Activated CD4-positive, alpha-beta T cell treated with anti-CD3 and anti-CD28 coated beads, Interleukin-2, amount 10 ng/mL, durations not matched to agents 7 days and 5 days (primary cell): ENCODE data around the gene DOCK11. TPM values are rescaled to one million over a fixed set of nuclear protein-coding genes. Genes with fewer than 3 reads are reported as not detected.

Experiments
- CTCF ChIA-PET: fragments of 350-600 bp; sonication (Branson Sonifier 250); formaldehyde crosslinking; loops from one replicate; lab custom pipeline; 2021; ENCODE audit warnings: antibody characterized with exemption; lab: Charles Lee
- POLR2A ChIA-PET: fragments of 350-600 bp; sonication (Branson Sonifier 250); formaldehyde crosslinking; loops from one replicate; lab custom pipeline; 2021; ENCODE audit warnings: antibody characterized with exemption; lab: Charles Lee
- DNase-seq: peaks from one replicate; pipeline ENCODE4 v3.0.0-alpha.2; 2020
- H3K27ac Mint-ChIP-seq: one replicate; pipeline ENCODE4 v1.8.0; 2021; ENCODE audit warnings: mild to moderate bottlenecking, moderate library complexity, mixed read lengths
- H3K27me3 Mint-ChIP-seq: one replicate; pipeline ENCODE4 v1.8.0; 2021; ENCODE audit warnings: mixed read lengths
- H3K36me3 Mint-ChIP-seq: one replicate; pipeline ENCODE4 v1.8.0; 2021; ENCODE audit warnings: low read depth, mixed read lengths
- H3K4me1 Mint-ChIP-seq: one replicate; pipeline ENCODE4 v1.8.0; 2021; ENCODE audit warnings: mixed read lengths
- H3K4me3 Mint-ChIP-seq: one replicate; pipeline ENCODE4 v1.8.0; 2021; ENCODE audit warnings: mild to moderate bottlenecking, moderate library complexity, mixed read lengths
- H3K9me3 Mint-ChIP-seq: one replicate; pipeline ENCODE4 v1.8.0; 2021; ENCODE audit warnings: mixed read lengths
- total RNA-seq, 2 experiments: library from RNA; stranded (reverse); gene quantifications; one replicate each; pipeline ENCODE4 v1.2.3, GENCODE V29; 2021

The DOCK11 gene
- total RNA-seq, 2 experiments from 2014 or later, result 76.6 to 77.8 TPM

DNA sequence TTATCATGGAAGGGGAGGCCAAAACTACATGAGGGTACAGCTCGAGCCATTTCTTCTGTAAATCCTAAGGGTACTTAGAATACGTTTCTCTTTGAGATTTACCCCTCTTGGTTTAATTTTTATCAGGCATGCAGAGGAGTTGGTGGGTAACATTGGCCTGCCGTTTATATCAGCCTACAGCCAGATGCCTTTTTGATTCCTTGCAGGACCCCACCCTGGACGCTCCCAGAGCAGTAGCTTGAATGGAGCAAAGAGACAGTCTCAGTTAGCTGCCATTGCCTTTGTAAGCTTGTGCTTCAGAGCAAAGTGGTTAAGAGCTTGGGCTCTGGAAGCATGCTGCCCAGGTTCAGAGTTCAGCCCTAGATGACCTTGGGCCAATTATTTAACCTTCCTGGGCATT lies 9.0 kb downstream of the DOCK11 start:
- Mint-ChIP-seq H3K27me3 (no peaks in the 10 kb centered on the region), H3K27ac (peak overlapping the region; percentile 84), H3K4me3 (no peak overlapping the region), H3K36me3 (peaks cover 22% of the 10 kb centered on the region), H3K4me1 (peaks cover 41% of the 10 kb centered on the region), H3K9me3 (no peaks in the 10 kb centered on the region)
- ChIA-PET CTCF (interaction anchor here (0.5 kb wide), 1 partner anchor 62 kb away, joined by 3 read pairs; no protein-coding TSS in a partner anchor), POLR2A (no interaction called here)
- no peak for DNase-seq

DNA sequence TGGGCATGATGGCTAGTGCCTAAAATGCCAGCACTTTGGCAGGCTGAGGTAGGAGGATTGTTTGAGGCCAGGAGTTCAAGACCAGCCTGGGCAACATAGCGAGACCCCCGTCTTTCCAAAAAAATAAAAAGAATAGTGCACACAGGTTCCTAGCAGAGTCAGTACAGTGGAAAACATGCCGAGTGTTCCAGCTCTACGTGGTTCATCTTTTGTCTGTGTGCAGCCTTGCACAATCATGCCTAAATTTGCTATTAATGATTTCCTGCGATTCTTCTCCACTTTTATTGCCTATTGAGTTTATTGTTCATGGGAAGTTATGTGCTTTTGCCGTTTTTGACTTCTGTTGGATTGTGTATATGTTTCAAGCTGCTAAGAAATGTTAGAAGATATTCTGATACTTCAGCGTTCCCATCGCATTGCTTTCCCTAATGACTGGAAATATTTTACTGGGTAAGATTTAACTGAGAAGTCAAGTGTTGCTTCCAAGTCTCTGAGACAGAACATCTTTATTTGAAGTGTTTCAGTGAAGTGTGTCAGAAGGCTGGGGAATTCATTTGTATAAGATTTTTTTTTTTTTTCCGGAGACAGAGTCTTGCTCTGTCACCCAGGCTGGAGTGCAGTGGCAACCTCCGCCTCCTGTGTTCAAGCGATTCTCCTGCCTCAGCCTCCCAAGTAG lies 11.3 kb downstream of the DOCK11 start:
- CTCF ChIA-PET, result no interaction called here
- Mint-ChIP-seq H3K27ac (no peak overlapping the region), H3K27me3 (no peaks in the 10 kb centered on the region), H3K4me3 (no peak overlapping the region), H3K9me3 (no peaks in the 10 kb centered on the region), H3K36me3 (peaks cover 38% of the 10 kb centered on the region), H3K4me1 (peaks cover 45% of the 10 kb centered on the region)
- no peak for DNase-seq
- POLR2A ChIA-PET, result no interaction called here

DNA sequence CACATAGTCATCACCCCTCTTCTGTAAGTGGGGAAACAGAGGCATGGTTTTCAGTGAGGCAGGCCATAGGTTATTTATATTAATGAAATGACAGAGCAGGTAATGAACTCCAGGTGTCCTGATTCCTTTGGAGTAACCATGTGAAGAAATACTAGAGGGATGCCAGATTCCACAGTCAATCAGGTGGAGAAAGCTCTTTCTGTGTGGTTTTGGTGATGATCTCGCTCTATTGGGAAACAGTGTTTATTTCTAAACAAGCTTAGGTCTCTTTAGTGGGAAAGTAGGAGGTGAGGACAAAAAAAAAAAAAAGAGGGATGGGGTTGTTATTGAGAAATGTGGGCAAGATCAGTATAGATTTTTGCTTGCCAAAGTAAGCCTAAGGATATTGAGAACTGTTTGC lies 12.2 kb downstream of the DOCK11 start:
- ChIA-PET CTCF (interaction anchor here (0.6 to 1.0 kb wide), 2 partner anchors 15 to 147 kb away, joined by 3 read pairs; no protein-coding TSS in a partner anchor), POLR2A (no interaction called here)
- Mint-ChIP-seq H3K4me3 (no peak overlapping the region), H3K36me3 (peaks cover 35% of the 10 kb centered on the region), H3K27me3 (no peaks in the 10 kb centered on the region), H3K4me1 (peaks cover 40% of the 10 kb centered on the region), H3K27ac (no peak overlapping the region), H3K9me3 (no peaks in the 10 kb centered on the region)
- no peak for DNase-seq

DNA sequence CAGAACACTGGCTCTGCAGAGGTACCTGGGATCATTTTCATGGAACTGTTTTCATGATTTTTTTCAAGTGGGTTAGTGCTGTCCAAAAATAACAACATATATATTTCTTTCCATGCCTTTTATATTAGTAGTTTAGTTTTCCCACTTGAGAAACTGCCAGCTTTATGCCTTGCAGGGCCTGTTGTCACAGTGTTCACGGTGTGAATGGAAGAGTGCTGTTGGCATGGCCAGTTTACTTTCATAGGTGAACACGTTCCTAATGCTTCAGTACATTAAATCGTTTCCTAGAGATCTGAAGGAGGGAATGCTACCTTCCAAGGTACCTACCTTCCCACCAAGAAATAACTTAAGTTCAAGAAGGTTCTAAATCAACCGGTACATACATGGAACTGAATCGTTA lies 12.6 kb downstream of the DOCK11 start:
- peaks cover 37% of the 10 kb centered on the region for H3K36me3 Mint-ChIP-seq

DNA sequence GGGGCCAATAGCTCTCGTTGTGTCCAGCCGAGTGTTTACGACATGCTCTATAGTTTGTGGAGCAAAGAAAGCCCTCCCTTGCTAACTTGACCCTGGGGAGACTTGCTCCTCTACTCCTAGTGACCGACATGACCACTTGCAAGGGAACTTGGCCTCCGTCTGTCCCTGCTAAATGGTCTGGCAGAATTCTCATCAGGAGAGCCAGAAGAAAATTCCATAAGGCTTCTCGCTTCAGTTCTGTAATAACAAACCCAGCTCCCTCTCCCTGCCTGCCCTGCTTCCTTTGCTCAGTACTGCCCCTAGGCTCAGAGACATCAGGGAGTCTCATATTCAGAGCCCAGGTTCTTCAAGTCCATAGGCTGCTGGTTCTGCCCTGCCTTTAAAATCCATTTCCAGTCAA lies 13.0 kb downstream of the DOCK11 start:
- POLR2A ChIA-PET, result no interaction called here
- Mint-ChIP-seq H3K4me1 (peaks cover 34% of the 10 kb centered on the region), H3K27ac (no peak overlapping the region), H3K27me3 (no peaks in the 10 kb centered on the region), H3K4me3 (no peak overlapping the region), H3K9me3 (no peaks in the 10 kb centered on the region), H3K36me3 (peaks cover 37% of the 10 kb centered on the region)
- CTCF ChIA-PET, result interaction anchor here (1.0 to 1.6 kb wide), 2 partner anchors 10 to 148 kb away, joined by 3 read pairs; no protein-coding TSS in a partner anchor
- no peak for DNase-seq

More for the DNA sequence above, 12.6 kb downstream of the DOCK11 start:
- Mint-ChIP-seq H3K4me1 (peaks cover 38% of the 10 kb centered on the region), H3K9me3 (no peaks in the 10 kb centered on the region), H3K27me3 (no peaks in the 10 kb centered on the region), H3K4me3 (no peak overlapping the region), H3K27ac (no peak overlapping the region)
- DNase-seq, result no peak
- ChIA-PET POLR2A (no interaction called here), CTCF (interaction anchor here (1.0 to 1.6 kb wide), 2 partner anchors 9 to 147 kb away, joined by 3 read pairs; no protein-coding TSS in a partner anchor)

DNA sequence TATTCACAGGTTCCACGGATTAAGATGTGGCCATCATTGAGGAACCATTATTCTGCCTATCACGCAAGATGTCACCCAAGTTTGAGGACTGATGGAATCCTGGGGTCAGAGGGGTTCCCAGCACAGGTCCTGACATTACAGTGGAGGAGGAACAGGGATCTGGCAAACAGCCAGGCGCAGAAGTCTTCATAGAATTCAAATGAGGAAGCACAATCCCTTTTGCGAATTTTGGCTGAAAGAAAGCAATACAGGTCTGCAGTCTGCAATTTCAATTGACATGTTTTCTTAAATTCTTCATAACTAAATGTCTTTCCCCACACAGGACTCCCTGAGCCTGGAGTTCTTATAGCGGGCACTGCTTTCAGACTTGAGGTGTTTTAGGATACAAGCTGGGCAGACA lies 14.5 kb downstream of the DOCK11 start:
- Mint-ChIP-seq H3K4me1 (peaks cover 33% of the 10 kb centered on the region), H3K27ac (peak overlapping the region; percentile 13), H3K27me3 (no peaks in the 10 kb centered on the region), H3K4me3 (no peak overlapping the region), H3K36me3 (peaks cover 49% of the 10 kb centered on the region), H3K9me3 (peaks cover 2% of the 10 kb centered on the region)
- CTCF ChIA-PET, result interaction anchor here (1.6 kb wide), 1 partner anchor 11 kb away, joined by 3 read pairs; no protein-coding TSS in a partner anchor
- DNase-seq, result no peak
- POLR2A ChIA-PET, result no interaction called here

DNA sequence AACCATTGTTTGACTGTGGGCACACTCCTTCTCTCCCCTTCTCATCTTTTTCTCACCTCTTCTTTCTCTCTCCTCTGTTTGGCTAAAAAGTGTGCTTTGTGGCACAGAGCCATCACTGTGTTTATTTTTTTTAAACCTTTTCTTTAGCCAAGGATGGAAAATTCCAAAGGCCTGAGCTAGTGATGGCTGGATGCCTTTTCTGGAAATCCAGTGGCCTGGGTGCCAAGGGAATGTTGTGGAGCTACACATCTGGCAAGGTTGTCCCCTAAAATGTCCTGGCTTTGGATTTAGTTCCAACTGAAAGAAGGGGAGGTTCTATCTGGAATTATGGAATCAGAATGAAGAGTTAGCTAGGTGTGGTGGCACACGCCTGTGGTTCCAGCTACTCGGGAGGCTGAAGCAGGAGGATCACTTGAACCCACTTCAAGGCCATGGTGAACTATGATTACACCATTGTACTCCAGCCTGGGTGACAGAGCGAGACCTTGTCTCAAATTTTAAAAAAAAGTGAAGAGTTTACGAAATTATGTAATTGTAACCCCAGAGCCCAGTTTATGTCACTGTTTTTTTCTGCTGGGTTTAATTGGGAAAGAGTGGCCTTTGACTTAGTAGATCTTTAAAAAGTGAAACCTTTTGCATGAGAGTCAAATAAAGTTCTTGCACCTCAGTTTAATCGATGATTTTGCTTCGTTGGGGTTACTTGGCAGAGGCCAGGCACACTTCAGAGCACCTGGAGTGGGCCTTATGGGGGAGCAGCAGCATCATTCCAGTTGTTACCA lies 17.7 kb downstream of the DOCK11 start:
- Mint-ChIP-seq H3K9me3 (peaks cover 2% of the 10 kb centered on the region), H3K4me3 (no peak overlapping the region), H3K36me3 (peaks cover 49% of the 10 kb centered on the region), H3K27me3 (no peaks in the 10 kb centered on the region), H3K4me1 (peaks cover 28% of the 10 kb centered on the region), H3K27ac (no peak overlapping the region)
- CTCF ChIA-PET, result no interaction called here
- no peak for DNase-seq
- POLR2A ChIA-PET, result no interaction called here

DNA sequence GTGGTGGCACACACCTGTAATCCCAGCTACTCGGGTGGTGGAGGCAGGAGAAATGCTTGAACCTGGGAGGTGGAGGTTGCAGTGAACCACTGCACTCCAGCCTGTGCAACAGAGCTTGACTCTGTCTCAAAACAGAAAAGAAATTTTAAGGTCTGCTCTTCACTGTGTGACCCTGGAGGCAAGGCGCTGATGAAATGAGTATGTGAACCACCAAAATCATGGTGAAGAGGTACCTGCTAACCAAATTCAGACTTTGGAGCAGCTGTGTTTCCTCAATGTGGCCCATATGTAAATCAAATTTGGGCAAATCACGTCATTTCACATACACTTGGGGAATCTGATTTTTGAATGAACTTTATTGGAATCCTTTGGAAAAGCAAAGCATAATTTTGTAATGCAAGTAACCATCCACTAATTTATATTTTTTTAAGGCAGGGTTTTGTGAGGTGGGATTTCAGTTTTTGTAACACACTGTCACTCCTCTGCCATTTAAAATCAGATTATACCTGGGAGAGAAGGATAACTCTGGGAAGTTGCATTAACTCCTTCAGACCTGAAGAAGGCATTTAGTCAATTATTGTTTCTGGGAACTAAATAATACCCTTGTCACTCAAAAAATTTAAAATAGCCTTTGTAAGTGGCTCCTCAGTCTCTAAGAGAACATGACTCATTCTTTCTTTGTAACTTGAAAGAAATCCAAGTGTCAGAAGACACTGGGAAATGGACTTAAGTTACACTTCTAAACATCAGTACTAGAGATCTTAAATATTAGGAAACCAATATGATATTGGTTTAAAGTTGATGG lies 24.0 kb downstream of the DOCK11 start:
- ChIA-PET CTCF (interaction anchor here (0.8 kb wide), 1 partner anchor 9 kb away, joined by 3 read pairs; no protein-coding TSS in a partner anchor), POLR2A (no interaction called here)
- peaks cover 23% of the 10 kb centered on the region for H3K36me3 Mint-ChIP-seq
- peaks cover 57% of the 10 kb centered on the region for H3K4me1 Mint-ChIP-seq
- H3K27ac Mint-ChIP-seq, result no peak overlapping the region
- H3K9me3 Mint-ChIP-seq, result no peaks in the 10 kb centered on the region
- no peak overlapping the region for H3K4me3 Mint-ChIP-seq
- H3K27me3 Mint-ChIP-seq, result no peaks in the 10 kb centered on the region
- DNase-seq, result no peak

DNA sequence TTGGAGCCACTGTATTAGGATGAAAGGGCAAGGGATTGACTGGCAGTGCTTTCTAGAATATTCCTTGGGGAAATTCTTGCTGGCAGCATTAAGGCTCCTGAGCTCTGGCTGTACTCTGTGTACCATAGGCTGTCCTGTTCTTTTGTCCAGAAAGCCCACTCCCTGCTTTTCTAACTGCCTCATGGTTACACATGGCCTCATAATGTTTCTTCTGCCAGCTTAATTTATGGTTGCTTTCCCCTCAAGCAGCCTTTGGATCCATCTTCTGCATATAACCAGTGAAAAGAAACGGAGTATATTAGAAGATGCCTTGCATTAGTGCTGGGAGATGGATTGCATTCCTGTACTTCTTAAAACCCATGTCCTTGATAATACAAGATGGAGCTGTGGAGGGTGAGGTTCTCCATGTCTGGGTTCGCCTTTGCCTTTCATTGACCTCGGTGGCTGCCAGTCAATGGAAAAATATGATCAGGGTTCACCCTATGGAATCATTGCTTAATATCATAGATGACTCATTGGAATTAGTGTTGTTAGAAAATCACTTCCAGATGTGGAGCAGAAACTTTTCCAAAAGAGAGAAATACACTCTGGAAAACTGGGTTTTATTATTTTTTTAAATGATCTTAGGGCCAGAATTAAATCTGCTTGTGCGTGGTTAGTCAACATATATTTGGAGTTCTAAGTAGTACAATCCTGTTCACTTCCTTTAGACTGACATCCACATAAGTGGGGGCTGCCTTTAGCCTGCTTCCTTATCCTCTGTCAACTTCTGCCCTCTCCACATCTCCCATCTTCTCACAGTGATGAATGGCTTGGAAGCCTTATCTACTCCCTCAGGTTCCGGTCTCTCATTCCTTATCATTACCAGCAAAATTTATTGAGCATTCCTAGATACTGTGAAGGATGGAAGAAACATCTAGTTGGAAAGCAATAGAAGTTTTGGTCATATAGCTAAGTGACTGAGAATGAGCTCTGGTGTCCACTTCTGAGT lies 24.9 kb downstream of the DOCK11 start:
- Mint-ChIP-seq H3K9me3 (no peaks in the 10 kb centered on the region), H3K27me3 (no peaks in the 10 kb centered on the region), H3K36me3 (peaks cover 18% of the 10 kb centered on the region), H3K4me3 (no peak overlapping the region), H3K27ac (no peak overlapping the region), H3K4me1 (peaks cover 60% of the 10 kb centered on the region)
- DNase-seq, result no peak
- ChIA-PET CTCF (no interaction called here), POLR2A (no interaction called here)

DNA sequence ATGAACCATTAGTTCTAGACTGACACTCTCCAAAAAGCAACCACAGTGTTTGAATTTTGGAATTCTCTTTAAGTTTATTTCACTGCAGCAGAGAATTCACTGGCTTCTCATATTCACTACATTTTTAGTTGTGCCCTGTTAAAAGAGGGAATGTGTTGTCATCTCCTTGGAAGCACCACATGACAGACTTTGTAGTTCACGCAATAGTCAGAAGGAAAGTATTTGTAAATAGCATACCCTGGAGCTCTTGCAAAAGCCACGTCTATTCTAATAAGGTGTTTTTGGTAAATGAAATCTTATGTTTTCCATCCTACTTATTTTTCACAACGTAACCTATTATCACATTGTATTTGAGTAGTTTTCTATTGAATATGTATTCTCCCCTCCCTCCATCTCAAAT lies 25.8 kb downstream of the DOCK11 start:
- peaks cover 68% of the 10 kb centered on the region for H3K4me1 Mint-ChIP-seq
- H3K4me3 Mint-ChIP-seq, result no peak overlapping the region
- no peaks in the 10 kb centered on the region for H3K27me3 Mint-ChIP-seq
- no peak overlapping the region for H3K27ac Mint-ChIP-seq
- H3K36me3 Mint-ChIP-seq, result peaks cover 18% of the 10 kb centered on the region
- ChIA-PET CTCF (no interaction called here), POLR2A (no interaction called here)
- no peak for DNase-seq
- no peaks in the 10 kb centered on the region for H3K9me3 Mint-ChIP-seq

DNA sequence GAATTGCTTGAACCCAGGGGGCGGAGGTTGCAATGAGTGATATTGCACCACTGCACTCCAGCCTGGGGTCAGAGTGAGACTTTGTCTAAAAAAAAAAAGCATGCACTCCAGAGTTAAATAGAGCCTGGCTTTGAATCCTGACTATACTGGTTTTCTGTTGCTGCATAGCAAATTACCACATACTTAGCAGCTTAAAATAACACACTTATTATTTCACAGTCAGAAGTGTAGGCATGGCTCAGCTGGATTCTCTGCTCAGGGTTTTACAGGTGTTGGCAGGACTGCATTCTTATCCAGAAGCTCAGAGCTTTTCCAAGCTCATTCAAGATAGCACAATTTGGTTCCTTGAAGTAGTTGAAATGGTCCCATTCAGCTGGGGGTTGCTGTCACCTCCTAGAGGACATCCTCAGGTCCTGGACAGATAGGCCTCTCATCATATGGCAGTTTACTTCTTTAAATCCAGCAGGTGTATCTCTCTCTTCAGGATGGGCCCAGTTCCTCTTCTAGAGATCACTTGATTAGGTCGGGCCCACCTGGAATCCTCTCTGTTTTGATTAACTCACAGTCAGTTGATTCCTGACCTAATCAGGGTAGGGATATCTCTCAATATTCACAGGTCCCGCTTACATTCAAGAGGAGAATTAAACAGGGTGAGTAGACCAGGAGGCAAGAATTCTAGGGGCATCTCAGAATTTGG lies 26.8 kb downstream of the DOCK11 start:
- ChIA-PET CTCF (interaction anchor here (1.1 kb wide), 1 partner anchor 26 kb away, joined by 3 read pairs; no protein-coding TSS in a partner anchor), POLR2A (interaction anchor here (0.6 kb wide), 1 partner anchor 26 kb away, joined by 3 read pairs; no protein-coding TSS in a partner anchor)
- Mint-ChIP-seq H3K36me3 (peaks cover 18% of the 10 kb centered on the region), H3K27ac (peak overlapping the region; percentile 96), H3K4me1 (peaks cover 78% of the 10 kb centered on the region), H3K4me3 (no peak overlapping the region), H3K9me3 (no peaks in the 10 kb centered on the region), H3K27me3 (no peaks in the 10 kb centered on the region)
- DNase-seq, result no peak
